ENCODE data around the gene CRIP2. TPM values are rescaled to one million over a fixed set of nuclear protein-coding genes. Genes with fewer than 3 reads are reported as not detected.

The CRIP2 gene
- polyA plus RNA-seq, 3 donors: 132 to 186 (median 153) TPM

DNA sequence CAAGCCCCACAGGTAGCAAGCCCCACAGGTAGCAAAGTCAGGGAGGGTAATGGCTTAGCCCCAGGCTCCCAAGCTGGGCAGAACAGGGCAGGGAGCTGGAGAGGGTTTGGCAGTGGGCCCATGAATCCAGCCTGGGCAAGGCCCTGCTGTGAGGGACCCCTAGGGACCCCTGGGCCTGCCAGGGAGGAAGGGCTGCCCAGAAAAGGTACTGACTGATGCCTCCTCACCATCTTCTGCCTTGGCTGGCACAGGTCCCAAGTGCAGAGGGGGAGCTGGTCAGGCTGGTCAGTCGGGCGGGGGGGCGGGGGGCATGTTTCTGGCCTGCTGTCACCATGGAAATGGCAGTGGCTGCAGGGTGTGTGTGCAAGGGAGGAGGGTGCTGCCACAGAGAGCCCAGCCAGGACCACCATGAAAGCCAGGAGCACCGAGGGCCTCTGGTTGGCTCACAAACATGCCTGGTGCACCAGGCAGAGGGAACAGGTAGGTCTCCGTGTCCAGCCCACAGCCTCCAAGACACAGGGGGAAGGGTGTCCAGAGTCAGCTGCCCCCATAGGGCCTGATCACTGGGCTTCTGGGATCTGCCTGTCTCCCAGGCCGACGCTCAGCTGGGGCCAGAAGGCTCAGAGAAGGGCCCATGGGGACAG is 1.5 kb upstream of the CRIP2 start:
- DNase-seq: no peak

- DNase-seq: peak; percentile 96
These were observed 741 bp upstream of the CRIP2 start for GRCh38 chr14:105473677-105474482.

DNA sequence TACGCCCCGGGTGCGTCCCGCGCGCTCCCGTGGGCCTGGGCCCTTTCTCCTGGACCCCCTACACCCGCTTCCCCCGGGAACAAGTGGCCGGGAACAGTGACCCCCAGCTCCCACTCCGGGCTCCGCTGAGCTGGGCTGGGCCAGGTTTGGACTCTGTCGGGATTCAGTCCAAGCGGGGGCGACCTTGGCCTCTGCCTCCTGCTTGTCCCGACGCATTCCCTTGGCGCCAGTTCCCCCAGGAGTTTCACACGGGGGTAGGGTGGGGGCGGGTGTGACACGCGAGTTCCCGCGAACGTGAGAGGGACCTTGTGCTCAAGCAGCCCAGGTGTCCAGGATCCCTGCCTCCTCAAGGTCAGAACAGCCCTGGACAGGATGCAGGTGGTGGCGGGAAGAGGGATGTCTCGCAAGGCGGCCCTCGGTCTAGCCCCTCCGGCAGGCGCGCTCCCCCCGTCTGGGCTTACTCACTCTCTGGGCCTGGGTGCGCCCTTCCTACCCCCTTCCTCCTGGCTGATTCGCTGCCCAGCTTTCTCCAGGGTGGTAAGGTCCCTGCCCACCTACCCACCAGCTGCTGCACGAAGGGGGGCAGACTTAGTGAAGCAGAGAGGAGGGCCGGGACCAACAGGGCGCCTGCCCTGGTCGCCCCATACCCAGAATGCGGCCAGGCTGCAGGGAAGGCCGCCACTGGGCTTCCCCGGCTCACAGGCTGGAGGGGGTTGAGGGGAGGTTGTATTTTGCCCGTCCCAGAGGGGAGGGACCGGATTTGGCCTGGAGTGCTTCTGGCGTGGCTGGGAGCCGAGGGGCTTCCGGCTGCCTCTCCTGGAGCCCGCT is 862 bp downstream of the CRIP2 start:
- DNase-seq: no peak

DNA sequence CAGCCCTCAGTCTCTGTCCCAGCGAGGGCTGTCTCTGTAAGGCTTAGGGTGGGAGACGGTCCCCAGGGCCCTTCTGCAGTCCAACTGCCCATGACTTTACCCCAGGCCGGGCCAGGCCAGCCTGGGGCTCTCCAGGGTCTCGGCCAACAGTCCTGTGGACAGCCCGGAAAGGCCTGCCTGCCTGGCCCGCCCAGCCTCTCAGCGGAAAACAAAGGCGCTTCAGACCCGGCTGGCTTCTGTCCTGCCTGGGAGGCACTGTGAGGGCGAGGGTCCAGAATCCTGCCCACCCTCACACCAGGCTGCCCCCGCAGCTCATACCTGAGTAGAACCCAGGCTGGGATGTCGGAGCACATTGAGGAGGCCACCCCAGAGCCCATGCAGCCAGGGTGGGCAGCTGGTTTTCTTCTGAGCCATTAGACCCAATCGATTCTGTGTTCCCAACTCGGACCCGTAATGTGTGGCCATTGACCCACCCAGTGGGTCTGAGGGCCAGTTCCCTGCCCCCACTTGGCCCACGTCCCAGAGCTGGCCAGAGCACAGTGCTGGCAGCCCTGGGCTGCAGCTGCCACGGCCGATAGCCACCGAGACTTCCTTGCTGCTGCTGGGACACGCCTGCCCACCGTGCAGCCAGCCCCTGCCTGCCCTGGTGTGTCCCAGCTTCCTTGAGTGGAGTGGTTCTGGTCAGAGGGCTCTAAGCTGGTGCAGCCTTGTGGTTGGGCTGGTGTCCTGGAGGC is 1.6 kb downstream of the CRIP2 start:
- no peak for DNase-seq

DNA sequence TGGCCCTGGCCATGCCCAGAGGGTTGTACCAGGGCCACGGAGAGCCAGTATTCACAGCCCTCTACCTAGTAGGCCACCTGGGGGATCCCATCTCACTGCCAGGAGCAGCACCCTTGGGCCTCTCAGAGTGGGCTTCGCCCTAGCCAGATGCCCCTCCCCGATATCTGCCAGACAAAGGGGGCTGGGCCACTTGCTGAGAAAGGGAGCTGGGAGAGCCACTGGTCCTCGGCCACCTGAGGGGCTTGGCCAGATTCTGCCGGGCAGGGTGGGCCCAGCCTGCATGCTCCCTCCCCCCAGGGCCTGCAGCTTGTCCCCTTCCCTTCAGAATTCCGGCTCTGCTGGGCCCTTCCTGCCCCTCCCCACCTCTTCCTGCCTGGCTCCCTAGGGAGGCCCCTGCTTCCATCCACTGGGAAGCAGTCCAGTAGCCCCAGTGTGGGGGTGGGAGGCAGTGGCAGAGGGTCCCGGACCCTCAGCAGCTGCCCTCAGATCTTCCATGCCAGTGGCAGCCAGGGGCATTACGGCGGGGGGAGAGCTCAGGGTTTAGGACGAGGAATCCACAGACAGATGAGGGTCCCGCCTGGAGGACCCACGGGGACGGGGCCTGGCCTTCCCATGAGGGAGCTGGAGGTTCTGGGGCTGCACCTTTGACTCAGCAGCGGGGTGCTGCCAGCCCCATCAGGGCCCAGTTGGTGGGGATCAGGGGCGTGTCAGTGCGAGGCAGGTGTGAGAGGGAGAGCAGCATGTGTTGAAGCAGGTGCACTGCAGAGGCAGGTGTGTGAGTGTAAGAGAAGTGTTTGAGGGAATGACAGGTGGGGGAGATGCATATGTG is 2.4 kb downstream of the CRIP2 start:
- no peak for DNase-seq

DNA sequence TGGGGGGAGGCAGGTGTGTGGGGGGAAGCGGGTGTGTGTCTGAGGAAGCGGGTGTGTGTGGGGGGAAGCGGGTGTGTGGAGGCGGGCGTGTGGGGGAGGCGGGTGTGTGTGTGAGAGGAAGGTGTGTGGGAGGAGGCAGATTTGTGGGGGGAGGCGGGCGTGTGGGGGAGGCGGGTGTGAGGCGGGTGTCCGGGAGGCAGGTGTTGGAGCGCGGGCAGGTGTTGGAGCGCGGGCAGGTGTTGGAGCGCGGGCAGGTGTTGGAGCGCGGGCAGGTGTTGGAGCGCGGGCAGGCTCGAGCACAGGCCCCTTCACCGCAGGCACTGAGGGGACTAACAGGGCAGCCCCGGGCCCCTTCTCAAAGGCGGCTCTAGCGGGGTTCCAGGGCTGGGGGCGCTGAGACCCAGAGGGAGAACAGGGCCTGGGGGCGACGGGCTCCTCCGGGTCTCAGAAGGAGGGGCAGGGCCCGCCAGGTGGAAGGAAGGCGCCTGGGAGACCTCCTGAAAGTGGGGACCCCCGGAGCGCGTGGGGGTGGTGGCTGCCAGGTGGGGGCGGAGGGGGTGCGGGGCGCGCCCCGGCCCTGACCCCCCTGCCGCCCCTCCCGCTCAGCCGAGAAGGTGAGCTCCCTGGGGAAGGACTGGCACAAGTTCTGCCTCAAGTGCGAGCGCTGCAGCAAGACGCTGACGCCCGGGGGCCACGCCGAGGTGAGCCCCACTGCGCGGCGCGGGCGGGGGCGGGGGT is 3.2 kb downstream of the CRIP2 start:
- no peak for DNase-seq

DNA sequence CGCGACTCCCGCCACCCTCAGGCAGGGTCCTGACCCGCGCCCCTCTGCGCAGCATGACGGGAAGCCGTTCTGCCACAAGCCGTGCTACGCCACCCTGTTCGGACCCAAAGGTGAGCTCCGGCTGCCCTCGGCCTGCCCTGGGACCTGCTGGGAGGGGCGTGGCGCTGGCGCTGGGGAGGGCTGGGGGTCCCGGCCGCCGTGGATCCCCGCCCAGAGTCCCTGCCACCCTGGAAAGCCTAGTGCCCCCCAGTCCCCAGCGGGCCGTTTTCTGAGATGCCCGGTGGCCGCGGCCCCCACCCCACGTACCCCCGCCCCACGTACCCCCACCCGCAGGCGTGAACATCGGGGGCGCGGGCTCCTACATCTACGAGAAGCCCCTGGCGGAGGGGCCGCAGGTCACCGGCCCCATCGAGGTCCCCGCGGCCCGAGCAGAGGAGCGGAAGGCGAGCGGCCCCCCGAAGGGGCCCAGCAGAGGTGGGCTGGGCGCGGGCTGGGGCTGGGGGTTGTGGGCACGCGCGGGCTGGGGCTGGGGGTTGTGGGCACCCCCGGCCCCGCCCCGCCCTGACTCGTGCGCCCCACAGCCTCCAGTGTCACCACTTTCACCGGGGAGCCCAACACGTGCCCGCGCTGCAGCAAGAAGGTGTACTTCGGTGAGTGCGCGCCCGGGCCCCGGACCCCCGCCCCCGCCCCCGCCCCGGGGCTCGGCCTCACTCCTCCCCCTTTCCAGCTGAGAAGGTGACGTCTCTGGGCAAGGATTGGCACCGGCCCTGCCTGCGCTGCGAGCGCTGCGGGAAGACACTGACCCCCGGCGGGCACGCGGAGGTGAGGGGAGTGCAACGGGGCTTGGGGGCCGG is 4.0 kb downstream of the CRIP2 start:
- no peak for DNase-seq

DNA sequence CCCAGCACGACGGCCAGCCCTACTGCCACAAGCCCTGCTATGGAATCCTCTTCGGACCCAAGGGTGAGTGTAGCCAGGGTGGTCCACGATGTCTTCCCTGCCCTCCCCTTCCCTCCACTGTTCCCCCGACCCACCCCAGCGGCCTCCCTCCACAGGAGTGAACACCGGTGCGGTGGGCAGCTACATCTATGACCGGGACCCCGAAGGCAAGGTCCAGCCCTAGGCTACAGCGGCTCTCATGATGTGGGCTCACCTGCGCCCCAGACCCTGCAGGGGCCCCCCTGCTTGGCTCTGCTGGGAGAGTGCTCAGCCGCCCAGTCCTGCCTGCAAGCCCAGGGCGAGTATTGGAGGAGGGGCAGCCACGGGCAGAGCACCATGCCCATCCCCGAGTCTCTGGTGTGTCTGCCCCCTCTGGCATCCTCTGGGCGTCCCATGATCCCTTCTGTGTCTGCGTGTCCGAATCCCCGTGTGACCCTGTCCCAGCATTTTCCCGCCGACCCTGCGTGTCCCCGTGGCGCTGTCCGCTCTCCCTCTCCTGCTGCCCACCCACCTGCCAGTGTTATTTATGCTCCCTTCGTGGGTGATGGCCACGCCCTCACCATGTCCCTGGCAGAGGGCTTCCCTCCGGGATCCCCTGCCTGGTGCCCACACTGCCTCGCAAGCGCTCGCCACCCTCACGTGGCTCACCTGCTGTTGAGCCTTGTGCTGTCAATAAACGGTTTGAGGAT is 5.0 kb downstream of the CRIP2 start:
- DNase-seq: no peak

- no peak for DNase-seq
These were observed 5.7 kb downstream of the CRIP2 start for GRCh38 chr14:105480199-105480746.

DNA sequence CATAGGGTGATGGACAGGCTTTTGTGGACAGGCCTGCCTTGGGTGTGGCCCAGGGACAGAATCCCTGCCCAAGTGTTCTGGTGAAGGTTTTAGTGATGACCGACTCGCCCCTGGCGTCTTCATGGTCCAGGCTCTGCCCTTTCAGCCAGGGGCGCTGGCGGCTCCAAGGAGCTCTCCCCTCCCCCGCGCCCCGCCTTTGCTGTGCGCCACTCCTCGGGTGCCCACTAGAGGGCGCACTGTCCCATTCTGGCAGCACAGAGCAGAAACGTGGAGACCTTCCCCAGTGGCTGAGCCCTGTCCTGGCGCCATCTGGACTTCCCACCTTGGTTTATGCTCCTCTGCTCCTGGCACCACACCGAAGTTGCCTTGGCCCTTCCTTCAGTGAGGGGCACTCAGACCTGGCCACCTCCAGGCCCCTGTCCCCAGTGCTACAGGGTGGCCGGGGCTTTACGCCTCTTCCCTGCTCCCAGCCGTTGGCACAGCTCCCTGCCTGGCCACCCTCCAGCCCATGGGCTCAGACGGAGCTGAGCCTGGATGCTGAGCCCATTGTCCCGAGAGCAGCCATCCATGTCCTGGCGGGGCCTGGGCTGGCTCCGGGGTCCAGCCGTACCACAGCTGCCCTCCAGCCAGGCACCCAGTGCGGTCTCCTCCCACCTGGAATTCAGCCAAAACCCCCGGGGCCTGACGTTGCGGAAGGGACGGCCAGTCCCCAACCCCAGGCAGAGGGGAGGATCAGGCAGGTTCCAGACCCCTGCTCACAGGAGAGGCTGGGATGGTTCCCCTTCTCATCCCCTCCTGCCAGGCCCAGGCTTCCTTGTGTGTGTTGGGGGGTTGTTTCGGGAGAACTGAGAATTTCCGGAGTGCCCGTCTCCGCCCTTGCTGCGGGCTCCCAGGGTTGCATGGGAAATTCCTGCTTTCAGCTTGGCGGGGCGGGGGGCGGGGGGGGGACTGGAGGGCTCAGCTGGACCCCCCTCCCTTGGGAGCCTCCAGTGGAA is 6.5 kb downstream of the CRIP2 start:
- peak; percentile 92 for DNase-seq

GRCh38 chr14:105481886-105482457 is 7.4 kb downstream of the CRIP2 start:
- peak; percentile 97 for DNase-seq

DNA sequence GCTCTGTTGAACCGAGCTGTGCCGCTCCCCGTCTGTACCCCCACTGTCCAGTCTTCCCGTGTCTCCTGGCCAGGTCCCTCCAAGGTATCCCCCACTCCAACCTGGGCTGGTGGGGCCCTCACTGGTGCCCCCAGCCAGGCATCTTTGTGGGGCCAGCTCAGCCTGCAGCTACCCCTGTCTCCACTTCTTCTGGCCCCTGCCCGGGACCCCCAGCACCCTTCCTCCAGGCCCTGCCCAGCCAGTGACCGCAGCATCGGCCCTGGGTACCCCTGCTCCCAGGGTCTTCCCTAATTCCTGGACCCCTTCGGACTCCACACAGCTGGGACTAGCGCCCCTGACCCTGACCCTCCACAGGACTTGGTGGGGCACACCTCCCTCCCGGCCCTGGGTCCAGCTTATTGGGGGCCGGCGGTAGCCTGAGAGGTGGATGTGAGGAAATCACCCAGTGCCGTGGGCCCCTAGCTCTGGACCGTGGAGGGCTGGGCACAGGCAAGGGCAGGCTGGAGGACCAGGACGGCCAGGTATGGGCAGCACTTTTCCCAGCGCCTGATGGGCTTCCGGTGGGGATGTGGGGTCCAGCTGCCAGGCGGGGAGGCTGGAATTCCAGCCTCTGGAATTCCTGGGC is 8.0 kb downstream of the CRIP2 start:
- no peak for DNase-seq

DNA sequence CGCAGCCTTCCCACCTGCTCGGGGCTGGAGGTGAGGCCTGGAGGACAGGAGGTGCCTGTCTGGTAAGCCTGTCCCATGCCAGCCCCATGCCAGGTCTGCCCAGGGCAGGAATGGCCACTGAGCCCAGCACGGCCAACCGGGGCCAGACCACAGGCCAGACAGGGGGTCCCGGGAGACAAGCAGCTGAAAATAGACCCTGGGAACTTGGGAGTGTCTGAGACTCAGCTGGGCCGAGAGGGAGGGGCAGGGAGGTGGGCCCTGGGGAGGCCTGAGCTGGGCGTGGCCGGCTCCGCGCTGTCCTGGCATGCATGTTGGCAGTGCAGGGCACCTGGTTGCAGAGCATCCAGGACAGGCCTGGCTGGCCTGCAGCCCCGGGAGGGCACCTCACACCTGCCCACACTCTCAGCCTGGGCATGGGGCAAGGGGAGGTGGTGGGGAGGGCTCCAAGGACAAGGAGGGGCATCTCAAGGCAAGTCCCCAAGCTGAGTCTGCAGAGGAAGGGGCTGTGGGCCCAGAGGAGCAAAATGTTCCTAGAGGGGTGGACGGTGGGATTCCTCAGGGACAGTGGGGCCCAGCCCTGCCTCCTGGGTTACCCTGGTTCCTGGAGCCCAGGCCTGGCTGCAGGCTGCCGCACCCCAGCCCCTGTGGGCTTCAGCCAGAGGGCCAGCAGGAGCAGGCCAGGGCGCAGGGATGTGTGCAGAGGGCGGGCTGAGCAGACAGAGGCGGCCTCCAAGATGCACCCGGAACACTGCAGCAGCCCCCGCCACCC is 8.9 kb downstream of the CRIP2 start:
- DNase-seq: no peak

GRCh38 chr14:105484069-105484996 is 9.7 kb downstream of the CRIP2 start:
- no peak for DNase-seq
